Hepatocyte (in vitro differentiated cells): ENCODE data around the gene ZBED1. TPM values are rescaled to one million over a fixed set of nuclear protein-coding genes. Genes with fewer than 3 reads are reported as not detected.
A peak's percentile ranks its signal among the peaks of the same experiment; 100 is the strongest.

ENCODE experiments used
- DNase-seq: peaks from one replicate; pipeline ENCODE4 v3.0.0-alpha.2; 2016; ENCODE audit warnings: low spot score
- H2AFZ ChIP-seq: fragments of 200-600 bp; sonication (generic); 2 replicates; pipeline ENCODE4 v1.6.0; 2016; ENCODE audit warnings: antibody characterized with exemption, mild to moderate bottlenecking
- H3K27ac ChIP-seq: fragments of 200-600 bp; sonication (generic); 2 replicates; pipeline ENCODE4 v1.5.1; 2016; ENCODE audit warnings: mild to moderate bottlenecking
- H3K27me3 ChIP-seq: fragments of 200-600 bp; sonication (generic); 2 replicates; pipeline ENCODE4 v1.6.1; 2016
- H3K36me3 ChIP-seq: fragments of 200-600 bp; sonication (generic); replicated peaks from 2 replicates; pipeline ENCODE4 v1.5.1; 2016; ENCODE audit warnings: low read depth; ENCODE audit not compliant: insufficient read depth
- H3K4me1 ChIP-seq: fragments of 200-600 bp; sonication (generic); 2 replicates; pipeline ENCODE4 v1.5.1; 2016; ENCODE audit warnings: mild to moderate bottlenecking, moderate library complexity; ENCODE audit not compliant: insufficient read depth
- H3K4me2 ChIP-seq: fragments of 200-600 bp; sonication (generic); 2 replicates; pipeline ENCODE4 v1.6.0; 2016
- H3K4me3 ChIP-seq: fragments of 200-600 bp; sonication (generic); 2 replicates; pipeline ENCODE4 v1.5.1; 2016; ENCODE audit warnings: mild to moderate bottlenecking
- H3K79me2 ChIP-seq: fragments of 200-600 bp; sonication (generic); 2 replicates; pipeline ENCODE4 v1.6.0; 2017; ENCODE audit warnings: mild to moderate bottlenecking
- H3K9me2 ChIP-seq: fragments of 200-600 bp; sonication (generic); replicated peaks from 2 replicates; pipeline ENCODE4 v1.6.0; 2017; ENCODE audit warnings: mild to moderate bottlenecking; ENCODE audit not compliant: insufficient read depth
- H3K9me3 ChIP-seq: fragments of 200-600 bp; sonication (generic); 2 replicates; pipeline ENCODE4 v1.5.1; 2016; ENCODE audit warnings: low read depth, mild to moderate bottlenecking
- H4K20me1 ChIP-seq: fragments of 200-600 bp; sonication (generic); 2 replicates; pipeline ENCODE4 v1.6.0; 2016; ENCODE audit warnings: mild to moderate bottlenecking; ENCODE audit not compliant: insufficient read depth, poor library complexity, severe bottlenecking
- EZH2 ChIP-seq: fragments of 200-600 bp; sonication (generic); IDR thresholded peaks from 2 replicates; pipeline ENCODE4 v1.6.1; 2016; ENCODE audit warnings: antibody characterized with exemption, mild to moderate bottlenecking, borderline replicate concordance
- EZH2phosphoT487 ChIP-seq: fragments of 200-600 bp; sonication (generic); IDR thresholded peaks from one replicate; pipeline ENCODE4 v1.6.1; 2018; ENCODE audit warnings: antibody characterized with exemption, mild to moderate bottlenecking, low read depth, moderate library complexity; ENCODE audit not compliant: unreplicated experiment, severe bottlenecking
- WGBS: methylation state at CpG from one replicate; pipeline ENCODE4 v1.1.6; 2016; ENCODE audit warnings: low lambda C conversion rate; ENCODE audit errors: missing lambda C conversion rate; 5-methylcytosine and 5-hydroxymethylcytosine counted together
- polyA plus RNA-seq: library from polyadenylated mRNA; unstranded; fragments of >200 nt; fragmentation: Nextera tagmentation; extraction: Ambion mirVana; gene quantifications from 2 replicates; pipeline ENCODE4 v1.2.1, GENCODE V29; 2016
- total RNA-seq: library from RNA; depleted of rRNA; stranded (reverse); fragments of >200 nt; gene quantifications from 2 replicates; pipeline ENCODE4 v1.2.3, GENCODE V29; 2014
- TF ChIP-seq, protein P1 (sequence below): fragments of 200-600 bp; sonication (generic); IDR thresholded peaks from 2 replicates; pipeline ENCODE4 v1.5.1; 2016; ENCODE audit warnings: antibody characterized with exemption, mild to moderate bottlenecking; ENCODE audit not compliant: poor library complexity

The ZBED1 gene
- total RNA-seq (41.4 and 43.1 TPM in 2 replicates), polyA plus RNA-seq (25.9 and 26.4 TPM in 2 replicates)

DNA sequence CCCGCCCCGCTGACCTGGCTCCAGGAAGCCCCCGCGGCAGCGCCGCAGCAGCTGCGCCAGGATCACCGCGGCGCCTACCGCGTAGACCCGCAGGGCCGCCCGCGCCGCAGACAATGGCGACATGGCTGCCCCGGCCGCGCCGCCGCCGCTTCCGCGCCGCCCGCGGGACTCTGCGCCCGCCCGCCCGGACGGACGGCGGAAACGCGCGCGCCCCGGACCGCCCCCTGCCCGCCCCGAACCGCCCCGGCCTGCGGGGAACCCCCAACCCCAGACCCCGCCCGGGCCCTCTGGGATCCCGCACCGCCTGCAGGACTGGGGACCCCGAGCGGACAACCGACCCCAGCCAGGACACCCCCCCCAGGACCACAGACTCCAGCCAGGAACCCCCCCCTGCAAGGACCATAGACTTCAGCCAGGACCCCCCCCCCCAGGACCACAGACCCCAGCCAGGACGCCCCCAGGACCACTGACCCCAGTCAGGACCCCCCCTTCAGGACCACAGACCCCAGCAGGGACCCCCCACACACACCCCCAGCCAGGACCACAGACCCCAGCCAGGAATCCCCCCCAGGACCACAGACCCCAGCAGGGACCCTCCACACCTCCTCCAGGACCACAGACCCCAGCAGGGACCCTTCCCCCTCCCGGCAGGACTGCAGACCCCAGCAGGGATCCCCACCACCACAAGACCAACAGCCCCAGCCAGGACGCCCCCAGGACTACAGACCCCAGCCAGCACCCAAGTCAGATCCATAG, at the start of gene ZBED1, which contains the start of gene DHRSX:
TSS of gene ZBED1 (minus strand) at position 174 of the 756 bp plus-strand sequence. CDS start 10,257 bp downstream, outside the sequence.
TSS of gene DHRSX (minus strand) at position 174 of the 756 bp plus-strand sequence. CDS start at position 123, 51 bp downstream.
- peaks cover 20% of the 10 kb centered on the region for H3K4me1 ChIP-seq
- TF ChIP-seq, protein P1, sequence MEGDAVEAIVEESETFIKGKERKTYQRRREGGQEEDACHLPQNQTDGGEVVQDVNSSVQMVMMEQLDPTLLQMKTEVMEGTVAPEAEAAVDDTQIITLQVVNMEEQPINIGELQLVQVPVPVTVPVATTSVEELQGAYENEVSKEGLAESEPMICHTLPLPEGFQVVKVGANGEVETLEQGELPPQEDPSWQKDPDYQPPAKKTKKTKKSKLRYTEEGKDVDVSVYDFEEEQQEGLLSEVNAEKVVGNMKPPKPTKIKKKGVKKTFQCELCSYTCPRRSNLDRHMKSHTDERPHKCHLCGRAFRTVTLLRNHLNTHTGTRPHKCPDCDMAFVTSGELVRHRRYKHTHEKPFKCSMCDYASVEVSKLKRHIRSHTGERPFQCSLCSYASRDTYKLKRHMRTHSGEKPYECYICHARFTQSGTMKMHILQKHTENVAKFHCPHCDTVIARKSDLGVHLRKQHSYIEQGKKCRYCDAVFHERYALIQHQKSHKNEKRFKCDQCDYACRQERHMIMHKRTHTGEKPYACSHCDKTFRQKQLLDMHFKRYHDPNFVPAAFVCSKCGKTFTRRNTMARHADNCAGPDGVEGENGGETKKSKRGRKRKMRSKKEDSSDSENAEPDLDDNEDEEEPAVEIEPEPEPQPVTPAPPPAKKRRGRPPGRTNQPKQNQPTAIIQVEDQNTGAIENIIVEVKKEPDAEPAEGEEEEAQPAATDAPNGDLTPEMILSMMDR: no peak
- TF ChIP-seq EZH2 (no peak), EZH2phosphoT487 (no peak)
- H3K4me2 ChIP-seq: peak within 1 kb of the TSS; percentile 93
- H3K4me3 ChIP-seq: peak within 1 kb of the TSS; percentile 96
- H2AFZ ChIP-seq: peak within 1 kb of the TSS; percentile 71
- H3K27me3 ChIP-seq: no peaks in the 10 kb centered on the region
- H4K20me1 ChIP-seq: no peaks in the 10 kb centered on the region
- H3K79me2 ChIP-seq: peaks cover 35% of the 10 kb centered on the region
- H3K9me3 ChIP-seq: no peaks in the 10 kb centered on the region
- DNase-seq: peak; percentile 75
- peak within 1 kb of the TSS; percentile 98 for H3K27ac ChIP-seq
- H3K9me2 ChIP-seq: no peaks in the 10 kb centered on the region
- no peaks in the 10 kb centered on the region for H3K36me3 ChIP-seq
- WGBS: under 1% methylated on average over 29 of the region's 57 CpGs

DNA sequence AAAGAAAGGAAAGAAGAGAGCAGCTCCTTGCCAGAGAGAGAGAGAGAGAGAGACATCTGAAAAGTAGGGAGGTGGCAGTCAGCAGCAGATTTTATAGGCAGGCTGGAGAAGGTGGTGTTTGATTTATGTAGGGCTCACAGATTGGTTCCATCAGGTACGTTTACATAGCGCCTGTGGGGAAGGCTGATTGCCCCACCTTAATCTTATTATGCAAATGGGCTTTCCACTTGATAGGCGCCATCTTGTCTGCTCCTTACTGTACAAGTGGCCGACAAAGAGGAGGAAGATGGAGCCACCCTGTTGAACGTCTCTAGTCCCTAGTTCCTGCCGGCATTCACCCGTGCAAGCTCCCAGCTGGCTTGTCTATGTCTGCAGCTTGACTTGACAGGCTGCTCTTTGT, 49.1 kb upstream of the ZBED1 start:
- Histone ChIP-seq H4K20me1 (no peaks in the 10 kb centered on the region), H3K9me3 (no peaks in the 10 kb centered on the region), H3K4me1 (peaks cover 23% of the 10 kb centered on the region), H3K27me3 (no peaks in the 10 kb centered on the region), H3K4me2 (peak overlapping the region; percentile 55), H3K27ac (peak overlapping the region; percentile 76), H3K79me2 (no peaks in the 10 kb centered on the region), H3K4me3 (no peak overlapping the region), H3K36me3 (no peaks in the 10 kb centered on the region), H2AFZ (peak overlapping the region; percentile 66), H3K9me2 (no peaks in the 10 kb centered on the region)
- peak; percentile 40 for DNase-seq
- no peak for TF ChIP-seq EZH2phosphoT487
- no peak for TF ChIP-seq EZH2
- TF ChIP-seq, protein P1: no peak
- 21% methylated on average over 7 of the region's 7 CpGs for WGBS

DNA sequence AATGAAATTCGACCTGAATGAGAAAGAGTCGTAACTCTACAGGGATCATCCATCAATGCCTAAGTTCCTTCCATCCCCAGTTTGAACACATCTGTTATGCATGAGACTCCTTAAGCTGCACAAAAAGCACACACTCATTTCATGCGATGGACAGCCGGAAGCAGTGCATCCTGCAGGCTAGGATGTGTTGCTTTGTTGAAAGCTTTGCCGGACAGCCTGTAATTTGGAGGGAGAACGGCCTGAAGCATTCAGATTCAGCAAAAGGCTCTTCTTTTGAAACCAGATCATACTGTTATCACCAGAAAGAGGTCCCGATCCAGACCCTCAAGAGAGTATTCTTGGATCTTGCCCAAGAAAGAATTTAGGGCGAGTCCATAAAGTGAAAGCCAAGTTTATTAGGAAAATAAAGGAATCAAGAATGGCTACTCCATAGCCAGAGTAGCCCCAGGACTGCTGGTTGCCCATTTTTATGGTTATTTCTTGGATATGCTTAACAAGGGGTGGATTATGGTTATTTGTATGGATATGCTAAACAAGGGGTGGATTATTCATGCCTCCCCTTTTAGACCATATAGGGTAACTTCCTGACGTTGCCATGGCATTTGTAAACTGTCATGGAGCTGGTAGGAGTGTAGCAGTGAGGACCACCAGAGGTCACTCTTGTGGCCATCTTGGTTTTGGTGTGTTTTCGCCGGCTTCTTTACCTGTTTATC, 48.1 kb upstream of the ZBED1 start:
- Histone ChIP-seq H3K4me1 (peaks cover 23% of the 10 kb centered on the region), H3K27ac (peak overlapping the region; percentile 76), H3K36me3 (no peaks in the 10 kb centered on the region), H3K9me3 (no peaks in the 10 kb centered on the region), H3K79me2 (no peaks in the 10 kb centered on the region), H3K9me2 (no peaks in the 10 kb centered on the region), H3K4me2 (no peak overlapping the region), H2AFZ (no peak overlapping the region), H3K27me3 (no peaks in the 10 kb centered on the region), H4K20me1 (no peaks in the 10 kb centered on the region), H3K4me3 (no peak overlapping the region)
- DNase-seq: peak; percentile 12
- TF ChIP-seq EZH2phosphoT487: no peak
- TF ChIP-seq, protein P1: peak; percentile 14
- no peak for TF ChIP-seq EZH2
- WGBS: 38% methylated on average over 11 of the region's 11 CpGs
